Hematopoietic multipotent progenitor cell treated with erythropoietin and hydrocortisone succinate and interleukin-3 and kit ligand, for 15 days (in vitro differentiated cells): Measurements from ENCODE around the gene CALN1.
"Not testable (repeated sequence)": the region's sequence is repeated elsewhere in the genome, so short reads cannot be mapped to it uniquely, and the experiment has no call there.

Experiments used
- DNase-seq: peaks from one replicate; pipeline ENCODE4 v3.0.0-alpha.2; 2015; ENCODE audit warnings: low spot score

Gene CALN1

DNA sequence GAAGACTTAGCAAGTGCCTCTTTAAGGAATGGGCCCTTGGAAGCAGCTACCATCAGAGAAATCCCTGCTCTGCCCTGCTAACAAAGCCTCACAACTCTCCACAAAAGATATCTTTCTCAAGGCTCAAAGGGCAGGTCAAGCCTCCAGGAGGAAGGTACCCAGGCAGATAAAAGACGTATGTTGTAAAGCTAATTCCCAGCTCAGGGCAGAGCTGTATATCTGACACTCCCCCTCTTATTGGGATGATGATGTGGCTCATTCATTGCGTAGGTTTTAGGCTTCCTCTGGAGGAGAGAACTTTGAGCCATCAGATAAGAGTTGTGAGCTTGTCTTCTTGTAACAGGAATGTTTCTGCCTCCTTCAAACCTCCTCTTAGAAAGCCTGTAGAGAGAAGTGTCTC is 145.4 kb downstream of the CALN1 start:
- DNase-seq = no peak

DNA sequence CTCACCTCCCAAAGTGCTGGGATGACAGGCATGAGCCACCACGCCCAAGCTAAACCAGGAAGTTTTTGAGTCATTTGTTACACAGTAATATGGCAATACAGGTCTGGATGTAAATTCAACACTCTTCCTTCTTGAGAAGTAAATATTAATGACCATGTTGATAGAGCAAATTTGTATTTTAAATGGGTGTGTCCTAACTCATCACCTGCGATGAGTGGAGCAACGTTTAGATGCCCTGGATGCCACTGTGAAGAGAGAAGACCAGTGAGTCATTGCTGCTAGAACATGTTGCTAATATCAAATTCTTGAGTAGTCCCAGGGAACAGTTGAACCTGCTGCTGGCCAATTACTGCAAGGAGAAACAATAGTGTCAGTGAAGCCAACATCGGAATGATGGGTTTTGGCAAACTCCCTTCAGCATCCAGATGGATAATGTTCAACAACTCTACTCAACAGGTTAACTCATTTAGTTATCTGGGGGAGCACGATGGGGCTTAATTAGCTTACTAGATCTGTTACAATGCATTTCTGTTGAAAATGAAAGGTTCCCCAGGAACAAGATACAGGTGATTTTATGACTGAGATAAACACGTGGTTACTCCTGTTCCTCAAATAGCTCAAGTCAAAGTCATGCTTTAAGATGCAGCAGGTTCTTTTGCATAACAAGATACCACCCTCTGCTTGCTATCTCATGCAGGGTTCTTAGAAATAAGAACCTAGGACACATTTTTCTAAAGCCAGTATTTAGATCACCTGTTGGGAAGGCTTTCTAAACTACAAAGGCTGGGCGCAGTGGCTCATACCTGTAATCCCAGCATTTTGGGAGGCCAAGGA is 146.8 kb downstream of the CALN1 start:
- no peak for DNase-seq

DNA sequence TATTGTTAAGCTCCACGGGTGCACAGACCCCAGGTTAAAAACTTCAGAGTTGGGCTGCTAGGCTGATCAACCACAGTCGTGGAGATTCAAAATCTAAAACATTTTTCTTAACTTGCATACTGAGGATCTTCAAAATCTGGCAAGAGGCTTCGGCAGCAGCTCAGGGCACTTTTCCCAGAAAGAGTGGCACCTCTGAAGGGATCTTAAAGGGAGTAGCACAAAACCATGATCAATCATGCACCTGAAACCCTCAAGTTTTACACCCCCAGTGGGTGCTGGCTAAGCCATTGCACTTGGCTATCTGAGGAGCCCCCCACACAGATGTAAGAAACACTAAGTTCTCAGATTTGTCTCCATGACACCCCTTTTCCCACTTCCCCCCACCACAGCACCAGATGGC is 151.7 kb downstream of the CALN1 start:
- DNase-seq = no peak

DNA sequence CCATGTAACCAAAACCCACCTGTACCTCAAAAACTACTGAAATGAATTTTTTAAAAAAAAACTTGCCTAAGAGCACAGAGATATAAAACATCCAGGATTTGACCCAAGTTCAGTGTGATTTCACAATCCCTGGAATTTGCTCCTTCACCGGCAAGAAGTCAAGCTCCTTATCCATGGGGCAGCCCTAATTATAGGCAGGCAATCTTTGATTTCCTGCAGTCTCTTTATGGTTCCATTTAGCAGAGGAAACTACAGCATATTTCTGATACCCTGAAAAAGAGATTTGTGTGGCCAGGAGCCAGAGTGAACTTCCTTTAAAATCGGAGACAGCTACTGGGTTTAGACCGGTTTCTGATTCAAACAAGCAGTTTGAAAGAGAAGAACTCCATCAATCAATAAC is 154.1 kb downstream of the CALN1 start:
- DNase-seq = no peak

- no peak for DNase-seq
Measured at GRCh38 chr7:72254455-72254854, 157.7 kb downstream of the CALN1 start.

GRCh38 chr7:72249106-72249505 is 163.0 kb downstream of the CALN1 start:
- no peak for DNase-seq

- no peak for DNase-seq
Measured at GRCh38 chr7:72244826-72245398, 167.2 kb downstream of the CALN1 start.

GRCh38 chr7:72243329-72243728 is 168.8 kb downstream of the CALN1 start:
- no peak for DNase-seq

- no peak for DNase-seq
Measured at GRCh38 chr7:72235351-72235750, 176.8 kb downstream of the CALN1 start.

GRCh38 chr7:72234086-72234485 is 178.1 kb downstream of the CALN1 start:
- no peak for DNase-seq

DNA sequence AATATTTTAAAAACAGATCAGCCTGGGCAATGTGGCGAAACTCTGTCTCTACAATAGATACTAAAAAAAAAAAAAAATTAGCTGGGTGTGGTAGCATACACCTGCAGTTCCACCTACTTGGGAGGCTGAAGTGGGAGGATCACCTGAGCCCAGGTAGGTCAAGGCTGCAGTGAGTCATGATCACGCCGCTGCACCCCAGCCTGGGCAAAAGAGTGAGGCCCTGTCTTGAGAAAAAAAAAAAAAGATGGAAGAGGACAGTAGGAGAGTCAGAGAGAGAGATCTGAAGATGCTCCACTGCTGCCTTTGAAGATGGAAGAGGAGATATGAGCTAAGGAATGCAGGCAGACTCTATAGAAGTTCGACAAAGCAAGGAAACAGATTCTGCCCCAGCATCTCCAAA is 181.9 kb downstream of the CALN1 start:
- DNase-seq = no peak

DNA sequence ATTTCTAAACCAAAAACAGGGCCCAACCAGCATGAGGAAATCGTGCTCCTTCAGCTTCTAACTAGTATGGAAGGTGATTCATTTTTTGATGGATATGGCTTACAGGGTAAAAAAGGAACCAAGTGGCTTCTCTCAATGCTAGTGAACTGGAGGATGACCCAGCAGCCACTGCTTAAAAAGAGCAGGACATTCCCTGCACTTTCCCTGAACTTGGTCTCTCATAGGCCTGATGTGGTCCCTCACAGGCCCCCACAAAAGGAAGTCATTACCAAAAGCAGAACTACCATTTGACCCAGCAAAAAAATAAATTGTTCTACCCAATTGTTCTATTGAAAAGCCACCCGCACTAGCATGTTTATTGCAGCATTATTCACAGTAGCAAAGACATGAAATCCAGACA is 188.8 kb downstream of the CALN1 start:
- no peak for DNase-seq

DNA sequence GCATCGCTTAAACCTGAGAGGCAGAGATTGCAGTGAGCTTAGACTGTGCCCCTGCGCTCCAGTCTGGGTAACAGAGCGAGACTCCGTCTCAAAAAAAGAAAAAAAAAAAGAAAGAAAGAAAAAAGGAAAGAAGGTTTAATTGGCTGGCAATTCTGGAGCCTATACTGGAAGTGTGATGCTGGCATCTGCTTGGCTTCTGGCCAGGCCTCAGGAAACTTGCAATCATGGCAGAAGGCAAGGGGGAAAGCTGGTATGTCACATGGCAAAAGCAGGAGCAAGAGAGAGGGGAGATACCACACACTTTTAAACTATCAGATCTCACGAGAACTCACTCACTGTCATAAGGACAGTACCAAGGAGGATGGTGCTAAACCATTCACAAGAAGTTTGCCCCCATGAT is 190.0 kb downstream of the CALN1 start:
- no peak for DNase-seq

- DNase-seq = no peak
Measured at GRCh38 chr7:72219500-72219899, 192.6 kb downstream of the CALN1 start.

GRCh38 chr7:72217151-72217550 is 195.0 kb downstream of the CALN1 start:
- DNase-seq = no peak

- DNase-seq = no peak
Measured at GRCh38 chr7:72213769-72214168, 198.4 kb downstream of the CALN1 start.

DNA sequence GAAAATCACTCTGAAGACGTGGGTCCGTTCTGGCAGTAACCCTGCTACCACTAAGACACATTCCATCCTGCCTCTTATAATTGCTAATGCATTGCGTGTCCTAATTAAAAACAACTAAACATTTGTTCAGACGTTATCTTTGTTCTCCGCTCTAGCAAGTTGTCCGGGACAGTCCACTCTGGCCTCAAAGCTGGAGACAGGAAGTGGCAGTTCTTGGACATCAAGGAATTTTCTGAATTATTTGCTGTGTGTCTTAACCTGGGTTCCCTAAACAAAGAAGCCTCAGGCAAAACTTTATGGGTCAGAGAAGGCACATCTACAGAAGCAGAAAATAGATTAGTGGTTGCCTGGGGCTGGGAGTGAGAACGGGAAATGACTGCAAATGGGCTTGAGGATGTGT is 199.1 kb downstream of the CALN1 start:
- DNase-seq = no peak

- no peak for DNase-seq
Measured at GRCh38 chr7:72211175-72211574, 201.0 kb downstream of the CALN1 start.

- not testable (repeated sequence) for DNase-seq
Measured at GRCh38 chr7:72209006-72209405, 203.1 kb downstream of the CALN1 start.

DNA sequence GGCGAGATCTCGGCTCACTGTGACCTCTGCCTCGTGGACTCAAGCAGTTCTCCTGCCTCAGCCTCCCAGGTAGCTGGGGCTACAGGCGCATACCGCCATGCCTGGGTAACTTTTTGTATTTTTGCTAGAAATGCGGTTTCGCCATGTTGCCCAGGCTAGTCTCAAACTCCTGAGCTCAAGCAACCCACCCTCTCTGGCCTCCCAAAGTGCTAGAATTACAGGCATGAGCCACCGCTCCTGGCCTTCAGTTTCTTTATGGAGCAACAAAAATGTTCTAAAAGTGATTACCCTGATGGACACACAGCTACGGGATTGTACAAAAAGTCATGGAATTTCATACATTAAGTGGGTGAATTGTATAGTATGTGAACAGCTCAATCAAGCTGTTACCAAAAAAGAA is 216.0 kb downstream of the CALN1 start:
- DNase-seq = no peak

DNA sequence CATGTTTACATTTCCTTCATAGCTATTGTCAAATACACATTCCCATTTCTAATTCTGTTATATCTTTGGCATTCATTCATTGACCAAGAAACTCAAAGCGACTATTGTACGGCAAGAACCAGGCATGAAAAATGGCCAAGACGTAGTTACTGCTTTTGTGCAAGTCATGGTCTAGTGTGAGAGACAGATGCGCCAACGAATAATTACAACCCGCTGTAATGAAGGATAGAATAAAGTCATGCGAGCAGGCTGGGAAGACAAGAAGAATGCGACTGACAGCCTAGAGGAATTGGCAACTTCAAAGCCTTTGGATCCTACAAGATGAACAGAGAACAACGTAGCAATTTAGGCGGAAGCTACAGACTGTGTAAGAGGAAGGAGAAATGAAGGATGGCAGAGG is 221.2 kb downstream of the CALN1 start:
- no peak for DNase-seq

- no peak for DNase-seq
Measured at GRCh38 chr7:72190146-72190545, 222.0 kb downstream of the CALN1 start.

- no peak for DNase-seq
Measured at GRCh38 chr7:72187179-72187578, 225.0 kb downstream of the CALN1 start.

DNA sequence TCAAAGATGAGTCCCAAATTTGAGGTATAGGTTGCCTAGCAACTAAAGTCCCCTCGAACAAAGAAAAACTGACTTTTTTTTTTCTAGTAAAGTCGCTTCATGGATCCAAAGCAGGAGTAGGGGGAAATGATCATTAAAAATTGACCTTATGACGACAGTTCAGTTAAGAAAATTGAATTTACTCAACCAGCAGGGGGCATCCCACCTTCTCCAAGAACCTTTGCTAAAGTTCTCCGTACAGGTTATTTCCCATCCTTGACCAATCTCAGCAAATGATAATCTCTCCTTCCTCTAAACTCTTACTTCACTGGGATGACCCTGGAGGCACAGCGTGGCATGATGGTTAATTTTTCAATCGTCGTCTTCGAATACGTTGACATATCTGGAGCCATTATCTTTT is 228.3 kb downstream of the CALN1 start:
- no peak for DNase-seq
